Stimulated activated CD4-positive, alpha-beta T cell treated with anti-CD3 and anti-CD28 coated beads, TNF-alpha, amount 100 ng/mL, for 4 hours (primary cell): Measurements from ENCODE around the gene ZDHHC7.
A peak's percentile ranks its signal among the peaks of the same experiment; 100 is the strongest.

ENCODE experiments used
- DNase-seq, 3 experiments: peaks; one replicate each; pipeline ENCODE4 v3.0.0-alpha.2; 2020; ENCODE audit warnings: low read depth in 3 of 3

Gene ZDHHC7

GRCh38 chr16:84965428-84966415, 45.6 kb downstream of the ZDHHC7 start:
- DNase-seq: no peak

- DNase-seq: no peak
Measured at GRCh38 chr16:84964386-84965128, 46.8 kb downstream of the ZDHHC7 start.

GRCh38 chr16:84963066-84963465, 48.3 kb downstream of the ZDHHC7 start:
- no peak for DNase-seq

- DNase-seq: no peak
Measured at GRCh38 chr16:84960942-84961341, 50.4 kb downstream of the ZDHHC7 start.

- DNase-seq: no peak
Measured at GRCh38 chr16:84959784-84960417, 51.4 kb downstream of the ZDHHC7 start.

GRCh38 chr16:84959045-84959576, 52.2 kb downstream of the ZDHHC7 start:
- DNase-seq: no peak

GRCh38 chr16:84957792-84958191, 53.5 kb downstream of the ZDHHC7 start:
- DNase-seq: no peak

GRCh38 chr16:84957192-84957591, 54.1 kb downstream of the ZDHHC7 start:
- no peak for DNase-seq

- no peak for DNase-seq
Measured at GRCh38 chr16:84955427-84955826, 55.9 kb downstream of the ZDHHC7 start.

GRCh38 chr16:84953190-84953746, 58.1 kb downstream of the ZDHHC7 start:
- DNase-seq: no peak

- DNase-seq: peak; percentile 37 to 54 (median 38)
Measured at GRCh38 chr16:84952335-84953189, 58.8 kb downstream of the ZDHHC7 start.

- no peak for DNase-seq
Measured at GRCh38 chr16:84950906-84951305, 60.4 kb downstream of the ZDHHC7 start.

- DNase-seq: no peak
Measured at GRCh38 chr16:84949772-84950436, 61.4 kb downstream of the ZDHHC7 start.

GRCh38 chr16:84948851-84949610, 62.3 kb downstream of the ZDHHC7 start:
- no peak for DNase-seq

- DNase-seq: no peak
Measured at GRCh38 chr16:84947996-84948850, 63.1 kb downstream of the ZDHHC7 start.

GRCh38 chr16:84947022-84947421, 64.3 kb downstream of the ZDHHC7 start:
- DNase-seq: no peak

- no peak for DNase-seq
Measured at GRCh38 chr16:84943620-84944019, 67.7 kb downstream of the ZDHHC7 start.

- no peak for DNase-seq
Measured at GRCh38 chr16:84942786-84943185, 68.5 kb downstream of the ZDHHC7 start.
